ENCODE measurements around the gene MAP3K12.
"Not testable (repeated sequence)": the region's sequence is repeated elsewhere in the genome, so short reads cannot be mapped to it uniquely, and the experiment has no call there.

MAP3K12 gene

GRCh38 chr12:53489242-53489864, 9.9 kb downstream of the MAP3K12 start:
- DNase-seq: no peak

- no peak for DNase-seq
Observed at GRCh38 chr12:53486736-53487487, 12.3 kb downstream of the MAP3K12 start.

- no peak for DNase-seq
Observed at GRCh38 chr12:53485955-53486735, 13.1 kb downstream of the MAP3K12 start.

- no peak for DNase-seq
Observed at GRCh38 chr12:53484686-53485575, 14.3 kb downstream of the MAP3K12 start.

- DNase-seq: no peak
Observed at GRCh38 chr12:53483979-53484377, 15.3 kb downstream of the MAP3K12 start.

- DNase-seq: no peak
Observed at GRCh38 chr12:53483225-53483978, 15.9 kb downstream of the MAP3K12 start.

- no peak for DNase-seq
Observed at GRCh38 chr12:53482626-53483168, 16.6 kb downstream of the MAP3K12 start.

- DNase-seq: no peak
Observed at GRCh38 chr12:53481939-53482586, 17.2 kb downstream of the MAP3K12 start.

GRCh38 chr12:53481458-53481857, 17.8 kb downstream of the MAP3K12 start:
- not testable (repeated sequence) for DNase-seq

- no peak for DNase-seq
Observed at GRCh38 chr12:53480491-53481442, 18.5 kb downstream of the MAP3K12 start.

GRCh38 chr12:53479331-53479730, 19.9 kb downstream of the MAP3K12 start:
- no peak for DNase-seq

- no peak for DNase-seq
Observed at GRCh38 chr12:53478865-53479264, 20.4 kb downstream of the MAP3K12 start.

GRCh38 chr12:53476769-53477209, 22.5 kb downstream of the MAP3K12 start:
- DNase-seq: no peak

GRCh38 chr12:53474819-53475218, 24.4 kb downstream of the MAP3K12 start:
- DNase-seq: no peak

GRCh38 chr12:53474077-53474476, 25.2 kb downstream of the MAP3K12 start:
- DNase-seq: no peak

- no peak for DNase-seq
Observed at GRCh38 chr12:53472056-53472582, 27.1 kb downstream of the MAP3K12 start.

- DNase-seq: no peak
Observed at GRCh38 chr12:53468282-53468681, 31.0 kb downstream of the MAP3K12 start.

GRCh38 chr12:53467880-53468279, 31.4 kb downstream of the MAP3K12 start:
- no peak for DNase-seq

- DNase-seq: no peak
Observed at GRCh38 chr12:53467082-53467481, 32.2 kb downstream of the MAP3K12 start.

- DNase-seq: no peak
Observed at GRCh38 chr12:53466640-53467039, 32.6 kb downstream of the MAP3K12 start.
